HL-60/S4 treated with retinoic acid at 250 ng/mL for 4 days and 3 days (cell line): Measurements from ENCODE around the gene HSP90AB1.

ENCODE experiments used
- in situ Hi-C: fragments of 300-500 bp; cut with MboI; formaldehyde crosslinking; loops from 2 replicates; pipeline ENCODE4 v1.7.0; 2022; ENCODE audit warnings: low sequenced_read_pairs

The HSP90AB1 gene

GRCh38 chr6:44285552-44286284 is 38.8 kb downstream of the HSP90AB1 start:
- in situ Hi-C loops: no loop called here

GRCh38 chr6:44286285-44286565 is 39.3 kb downstream of the HSP90AB1 start:
- in situ Hi-C loops: no loop called here

- in situ Hi-C loops: no loop called here
Observed at GRCh38 chr6:44286747-44287146, 39.8 kb downstream of the HSP90AB1 start.

GRCh38 chr6:44289726-44290260 is 42.9 kb downstream of the HSP90AB1 start:
- in situ Hi-C loops: no loop called here

GRCh38 chr6:44291841-44292240 is 44.9 kb downstream of the HSP90AB1 start:
- in situ Hi-C loops: no loop called here

GRCh38 chr6:44292661-44293365 is 45.9 kb downstream of the HSP90AB1 start:
- in situ Hi-C loops: no loop called here

- in situ Hi-C loops: no loop called here
Observed at GRCh38 chr6:44294832-44295791, 48.2 kb downstream of the HSP90AB1 start.

- in situ Hi-C loops: no loop called here
Observed at GRCh38 chr6:44297063-44298038, 50.5 kb downstream of the HSP90AB1 start.

GRCh38 chr6:44298055-44298803 is 51.3 kb downstream of the HSP90AB1 start:
- in situ Hi-C loops: no loop called here

- in situ Hi-C loops: no loop called here
Observed at GRCh38 chr6:44298864-44299263, 52.0 kb downstream of the HSP90AB1 start.

GRCh38 chr6:44300292-44300823 is 53.5 kb downstream of the HSP90AB1 start:
- in situ Hi-C loops: no loop called here

GRCh38 chr6:44301106-44301505 is 54.2 kb downstream of the HSP90AB1 start:
- in situ Hi-C loops: no loop called here

- in situ Hi-C loops: no loop called here
Observed at GRCh38 chr6:44301782-44302564, 55.1 kb downstream of the HSP90AB1 start.

GRCh38 chr6:44302856-44303255 is 56.0 kb downstream of the HSP90AB1 start:
- in situ Hi-C loops: no loop called here
